K562 (cell line): ENCODE measurements around the gene C17orf114.

Experiments
- LEF1 ChIP-seq: fragments of 450-650 bp; IDR thresholded peaks from 2 replicates; pipeline ENCODE4 v1.6.1; 2016; ENCODE audit warnings: mild to moderate bottlenecking
- MYC ChIP-seq, 2 experiments: fragments of 250-450 bp in 1 of 2; sonication (Bioruptor Pico) in 1 of 2; IDR thresholded peaks; 2 replicates each; pipeline versions ENCODE4 v1.5.1 to v1.6.1; 2012 to 2021; ENCODE audit warnings: low read depth in 2 of 2, borderline replicate concordance in 1 of 2, improper control_type of control experiment in 1 of 2, low read length in 1 of 2, mild to moderate bottlenecking in 1 of 2, moderate library complexity in 1 of 2
- MYNN ChIP-seq, 2 experiments: sonication (generic); formaldehyde crosslinking in 1 of 2; IDR thresholded peaks; 2 replicates each; pipeline versions ENCODE4 v1.5.0 to v1.6.1; 2016 to 2020; ENCODE audit warnings: antibody characterized with exemption in 1 of 2, missing genetic modification reagents in 1 of 2
- PCBP2 ChIP-seq: fragments of 200-400 bp; formaldehyde crosslinking; IDR thresholded peaks from 2 replicates; pipeline ENCODE4 v1.6.1; 2018; ENCODE audit warnings: low read length, low read depth, mild to moderate bottlenecking, moderate library complexity; ENCODE audit not compliant: poor library complexity, severe bottlenecking
- RBFOX2 ChIP-seq: fragments of 200-400 bp; formaldehyde crosslinking; IDR thresholded peaks from 2 replicates; pipeline ENCODE4 v1.6.1; 2017; ENCODE audit warnings: low read depth, mild to moderate bottlenecking, low read length, moderate library complexity
- RBM14 ChIP-seq: fragments of 200-400 bp; formaldehyde crosslinking; IDR thresholded peaks from 2 replicates; pipeline ENCODE4 v1.6.1; 2018; ENCODE audit warnings: low read depth, mild to moderate bottlenecking, low read length, moderate library complexity, borderline replicate concordance; ENCODE audit not compliant: insufficient read depth
- SP1 ChIP-seq: sonication (generic); formaldehyde crosslinking; IDR thresholded peaks from 2 replicates; pipeline ENCODE4 v1.8.1; 2022; ENCODE audit warnings: mild to moderate bottlenecking, missing genetic modification reagents
- TF ChIP-seq, protein P1 (sequence below), 2 experiments: fragments of 450-650 bp; formaldehyde crosslinking in 1 of 2; IDR thresholded peaks; 2 replicates each; pipeline versions ENCODE4 v1.4.0 to v1.6.1; 2014 to 2020; ENCODE audit warnings: mild to moderate bottlenecking in 2 of 2, borderline replicate concordance in 1 of 2, low read depth in 1 of 2
- TF ChIP-seq, protein P2 (sequence below): fragments of 250-450 bp; sonication (Bioruptor Pico); IDR thresholded peaks from 2 replicates; pipeline ENCODE4 v1.8.0; 2021; ENCODE audit warnings: moderate library complexity, mild to moderate bottlenecking, inconsistent platforms
- TF ChIP-seq, protein P3 (sequence below): fragments of 200-400 bp; formaldehyde crosslinking; IDR thresholded peaks from 2 replicates; pipeline ENCODE4 v1.6.1; 2017; ENCODE audit warnings: mild to moderate bottlenecking, low read depth, low read length, moderate library complexity
- TF ChIP-seq, protein P4 (sequence below): fragments of 450-650 bp; formaldehyde crosslinking; IDR thresholded peaks from 2 replicates; pipeline ENCODE4 v1.4.0; 2020; ENCODE audit warnings: mild to moderate bottlenecking, moderate library complexity

C17orf114 gene

DNA sequence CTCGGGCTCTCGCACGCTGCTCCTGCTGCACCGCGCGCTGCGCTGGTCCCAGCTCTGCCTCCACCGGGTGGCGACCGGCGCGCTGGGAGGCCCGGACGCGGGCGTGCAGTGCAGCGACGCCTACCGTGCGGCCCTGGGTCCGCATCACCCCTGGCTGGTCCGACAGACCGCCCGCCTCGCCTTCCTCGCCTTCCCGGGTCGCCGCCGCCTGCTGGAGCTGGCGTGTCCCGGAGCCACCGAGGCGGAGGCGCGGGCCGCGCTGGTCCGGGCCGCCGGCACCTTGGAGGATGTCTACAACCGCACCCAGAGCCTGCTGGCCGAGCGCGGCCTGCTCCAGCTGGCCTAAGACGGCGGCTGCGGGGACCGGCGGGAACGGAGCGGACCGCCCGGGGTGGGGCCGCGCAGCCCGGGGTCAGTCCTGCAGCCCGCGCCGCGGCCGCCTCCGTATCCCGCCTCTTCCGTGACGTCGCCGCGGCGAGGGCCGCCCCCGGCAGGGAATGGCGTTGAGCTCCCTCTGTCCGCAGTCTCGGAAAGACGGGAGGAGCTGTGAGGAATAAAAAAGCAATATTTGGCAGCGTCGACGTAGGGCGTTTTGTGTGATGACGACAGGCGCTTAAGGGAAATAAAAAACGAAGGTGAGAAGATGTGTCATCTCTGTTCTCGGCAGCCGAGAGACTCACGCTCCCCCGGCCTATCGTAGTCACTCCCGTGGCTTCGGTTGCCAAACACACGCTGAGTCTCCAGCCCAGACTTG lies 12.0 kb downstream of the C17orf114 start (continued):
- TF ChIP-seq, protein P1, sequence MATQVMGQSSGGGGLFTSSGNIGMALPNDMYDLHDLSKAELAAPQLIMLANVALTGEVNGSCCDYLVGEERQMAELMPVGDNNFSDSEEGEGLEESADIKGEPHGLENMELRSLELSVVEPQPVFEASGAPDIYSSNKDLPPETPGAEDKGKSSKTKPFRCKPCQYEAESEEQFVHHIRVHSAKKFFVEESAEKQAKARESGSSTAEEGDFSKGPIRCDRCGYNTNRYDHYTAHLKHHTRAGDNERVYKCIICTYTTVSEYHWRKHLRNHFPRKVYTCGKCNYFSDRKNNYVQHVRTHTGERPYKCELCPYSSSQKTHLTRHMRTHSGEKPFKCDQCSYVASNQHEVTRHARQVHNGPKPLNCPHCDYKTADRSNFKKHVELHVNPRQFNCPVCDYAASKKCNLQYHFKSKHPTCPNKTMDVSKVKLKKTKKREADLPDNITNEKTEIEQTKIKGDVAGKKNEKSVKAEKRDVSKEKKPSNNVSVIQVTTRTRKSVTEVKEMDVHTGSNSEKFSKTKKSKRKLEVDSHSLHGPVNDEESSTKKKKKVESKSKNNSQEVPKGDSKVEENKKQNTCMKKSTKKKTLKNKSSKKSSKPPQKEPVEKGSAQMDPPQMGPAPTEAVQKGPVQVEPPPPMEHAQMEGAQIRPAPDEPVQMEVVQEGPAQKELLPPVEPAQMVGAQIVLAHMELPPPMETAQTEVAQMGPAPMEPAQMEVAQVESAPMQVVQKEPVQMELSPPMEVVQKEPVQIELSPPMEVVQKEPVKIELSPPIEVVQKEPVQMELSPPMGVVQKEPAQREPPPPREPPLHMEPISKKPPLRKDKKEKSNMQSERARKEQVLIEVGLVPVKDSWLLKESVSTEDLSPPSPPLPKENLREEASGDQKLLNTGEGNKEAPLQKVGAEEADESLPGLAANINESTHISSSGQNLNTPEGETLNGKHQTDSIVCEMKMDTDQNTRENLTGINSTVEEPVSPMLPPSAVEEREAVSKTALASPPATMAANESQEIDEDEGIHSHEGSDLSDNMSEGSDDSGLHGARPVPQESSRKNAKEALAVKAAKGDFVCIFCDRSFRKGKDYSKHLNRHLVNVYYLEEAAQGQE (IDR thresholded peaks at IDR 0.05; ENCODE audit: borderline replicate concordance), result peak; percentile 65
- TF ChIP-seq, protein P1 (CRISPR knock-in tag; IDR thresholded peaks at IDR 0.05; ENCODE audit: low read depth), result no peak
- no peak for TF ChIP-seq LEF1
- TF ChIP-seq, protein P2, sequence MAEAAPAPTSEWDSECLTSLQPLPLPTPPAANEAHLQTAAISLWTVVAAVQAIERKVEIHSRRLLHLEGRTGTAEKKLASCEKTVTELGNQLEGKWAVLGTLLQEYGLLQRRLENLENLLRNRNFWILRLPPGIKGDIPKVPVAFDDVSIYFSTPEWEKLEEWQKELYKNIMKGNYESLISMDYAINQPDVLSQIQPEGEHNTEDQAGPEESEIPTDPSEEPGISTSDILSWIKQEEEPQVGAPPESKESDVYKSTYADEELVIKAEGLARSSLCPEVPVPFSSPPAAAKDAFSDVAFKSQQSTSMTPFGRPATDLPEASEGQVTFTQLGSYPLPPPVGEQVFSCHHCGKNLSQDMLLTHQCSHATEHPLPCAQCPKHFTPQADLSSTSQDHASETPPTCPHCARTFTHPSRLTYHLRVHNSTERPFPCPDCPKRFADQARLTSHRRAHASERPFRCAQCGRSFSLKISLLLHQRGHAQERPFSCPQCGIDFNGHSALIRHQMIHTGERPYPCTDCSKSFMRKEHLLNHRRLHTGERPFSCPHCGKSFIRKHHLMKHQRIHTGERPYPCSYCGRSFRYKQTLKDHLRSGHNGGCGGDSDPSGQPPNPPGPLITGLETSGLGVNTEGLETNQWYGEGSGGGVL (CRISPR knock-in tag), result no peak
- TF ChIP-seq, protein P3, sequence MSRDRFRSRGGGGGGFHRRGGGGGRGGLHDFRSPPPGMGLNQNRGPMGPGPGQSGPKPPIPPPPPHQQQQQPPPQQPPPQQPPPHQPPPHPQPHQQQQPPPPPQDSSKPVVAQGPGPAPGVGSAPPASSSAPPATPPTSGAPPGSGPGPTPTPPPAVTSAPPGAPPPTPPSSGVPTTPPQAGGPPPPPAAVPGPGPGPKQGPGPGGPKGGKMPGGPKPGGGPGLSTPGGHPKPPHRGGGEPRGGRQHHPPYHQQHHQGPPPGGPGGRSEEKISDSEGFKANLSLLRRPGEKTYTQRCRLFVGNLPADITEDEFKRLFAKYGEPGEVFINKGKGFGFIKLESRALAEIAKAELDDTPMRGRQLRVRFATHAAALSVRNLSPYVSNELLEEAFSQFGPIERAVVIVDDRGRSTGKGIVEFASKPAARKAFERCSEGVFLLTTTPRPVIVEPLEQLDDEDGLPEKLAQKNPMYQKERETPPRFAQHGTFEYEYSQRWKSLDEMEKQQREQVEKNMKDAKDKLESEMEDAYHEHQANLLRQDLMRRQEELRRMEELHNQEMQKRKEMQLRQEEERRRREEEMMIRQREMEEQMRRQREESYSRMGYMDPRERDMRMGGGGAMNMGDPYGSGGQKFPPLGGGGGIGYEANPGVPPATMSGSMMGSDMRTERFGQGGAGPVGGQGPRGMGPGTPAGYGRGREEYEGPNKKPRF, result no peak
- no peak for TF ChIP-seq PCBP2
- peak; percentile 84 for TF ChIP-seq MYC (IDR thresholded peaks at IDR 0.05; ENCODE audit: low read depth, low read length)
- no peak for TF ChIP-seq MYC (CRISPR knock-in tag; IDR thresholded peaks at IDR 0.05; ENCODE audit: borderline replicate concordance, low read depth)
- TF ChIP-seq, protein P4, sequence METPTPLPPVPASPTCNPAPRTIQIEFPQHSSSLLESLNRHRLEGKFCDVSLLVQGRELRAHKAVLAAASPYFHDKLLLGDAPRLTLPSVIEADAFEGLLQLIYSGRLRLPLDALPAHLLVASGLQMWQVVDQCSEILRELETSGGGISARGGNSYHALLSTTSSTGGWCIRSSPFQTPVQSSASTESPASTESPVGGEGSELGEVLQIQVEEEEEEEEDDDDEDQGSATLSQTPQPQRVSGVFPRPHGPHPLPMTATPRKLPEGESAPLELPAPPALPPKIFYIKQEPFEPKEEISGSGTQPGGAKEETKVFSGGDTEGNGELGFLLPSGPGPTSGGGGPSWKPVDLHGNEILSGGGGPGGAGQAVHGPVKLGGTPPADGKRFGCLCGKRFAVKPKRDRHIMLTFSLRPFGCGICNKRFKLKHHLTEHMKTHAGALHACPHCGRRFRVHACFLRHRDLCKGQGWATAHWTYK, result peak; percentile 81
- peak; percentile 87 for TF ChIP-seq RBFOX2
- TF ChIP-seq SP1 (CRISPR knock-in tag), result no peak
- TF ChIP-seq MYNN (IDR thresholded peaks at IDR 0.05), result no peak
- no peak for TF ChIP-seq MYNN (CRISPR knock-in tag; IDR thresholded peaks at IDR 0.05)
- no peak for TF ChIP-seq RBM14
